DMS53 (cell line): ENCODE results near the gene VPS41.

Experiments
- DNase-seq: peaks from one replicate; lab custom pipeline; 2025; lab: John Stamatoyannopoulos, UW

Gene VPS41

GRCh38 chr7:38727184-38727940, 181.6 kb downstream of the VPS41 start:
- peak; percentile 8 for DNase-seq

GRCh38 chr7:38723327-38723726, 185.7 kb downstream of the VPS41 start:
- DNase-seq = no peak

GRCh38 chr7:38716397-38716796, 192.6 kb downstream of the VPS41 start:
- DNase-seq = no peak

- DNase-seq = no peak
These were observed 199.9 kb downstream of the VPS41 start for GRCh38 chr7:38709123-38709522.

- no peak for DNase-seq
These were observed 204.2 kb downstream of the VPS41 start for GRCh38 chr7:38704751-38705150.

GRCh38 chr7:38704041-38704547, 204.9 kb downstream of the VPS41 start:
- DNase-seq = no peak

- no peak for DNase-seq
These were observed 205.9 kb downstream of the VPS41 start for GRCh38 chr7:38703093-38703492.

GRCh38 chr7:38702002-38702535, 206.9 kb downstream of the VPS41 start:
- no peak for DNase-seq

GRCh38 chr7:38700116-38700515, 208.9 kb downstream of the VPS41 start:
- no peak for DNase-seq

- DNase-seq = no peak
These were observed 209.5 kb downstream of the VPS41 start for GRCh38 chr7:38699471-38699870.

- DNase-seq = no peak
These were observed 214.7 kb downstream of the VPS41 start for GRCh38 chr7:38694326-38694725.

- no peak for DNase-seq
These were observed 222.1 kb downstream of the VPS41 start for GRCh38 chr7:38686888-38687287.

- no peak for DNase-seq
These were observed 223.1 kb downstream of the VPS41 start for GRCh38 chr7:38685851-38686250.

GRCh38 chr7:38682606-38683005, 226.4 kb downstream of the VPS41 start:
- DNase-seq = no peak

GRCh38 chr7:38681882-38682281, 227.1 kb downstream of the VPS41 start:
- DNase-seq = peak; percentile 32

GRCh38 chr7:38679419-38679818, 229.6 kb downstream of the VPS41 start:
- DNase-seq = no peak

GRCh38 chr7:38678698-38679054, 230.3 kb downstream of the VPS41 start:
- peak; percentile 24 for DNase-seq

- no peak for DNase-seq
These were observed 230.9 kb downstream of the VPS41 start for GRCh38 chr7:38677981-38678697.

- DNase-seq = no peak
These were observed 233.4 kb downstream of the VPS41 start for GRCh38 chr7:38675494-38676106.

GRCh38 chr7:38674513-38674912, 234.5 kb downstream of the VPS41 start:
- DNase-seq = no peak

GRCh38 chr7:38673795-38674194, 235.2 kb downstream of the VPS41 start:
- DNase-seq = no peak
